Measurements from ENCODE around the gene EHD4. TPM values are rescaled to one million over a fixed set of nuclear protein-coding genes. Genes with fewer than 3 reads are reported as not detected.

The EHD4 gene
- total RNA-seq, 1 donor from 2014 or later: 21.1 TPM

DNA sequence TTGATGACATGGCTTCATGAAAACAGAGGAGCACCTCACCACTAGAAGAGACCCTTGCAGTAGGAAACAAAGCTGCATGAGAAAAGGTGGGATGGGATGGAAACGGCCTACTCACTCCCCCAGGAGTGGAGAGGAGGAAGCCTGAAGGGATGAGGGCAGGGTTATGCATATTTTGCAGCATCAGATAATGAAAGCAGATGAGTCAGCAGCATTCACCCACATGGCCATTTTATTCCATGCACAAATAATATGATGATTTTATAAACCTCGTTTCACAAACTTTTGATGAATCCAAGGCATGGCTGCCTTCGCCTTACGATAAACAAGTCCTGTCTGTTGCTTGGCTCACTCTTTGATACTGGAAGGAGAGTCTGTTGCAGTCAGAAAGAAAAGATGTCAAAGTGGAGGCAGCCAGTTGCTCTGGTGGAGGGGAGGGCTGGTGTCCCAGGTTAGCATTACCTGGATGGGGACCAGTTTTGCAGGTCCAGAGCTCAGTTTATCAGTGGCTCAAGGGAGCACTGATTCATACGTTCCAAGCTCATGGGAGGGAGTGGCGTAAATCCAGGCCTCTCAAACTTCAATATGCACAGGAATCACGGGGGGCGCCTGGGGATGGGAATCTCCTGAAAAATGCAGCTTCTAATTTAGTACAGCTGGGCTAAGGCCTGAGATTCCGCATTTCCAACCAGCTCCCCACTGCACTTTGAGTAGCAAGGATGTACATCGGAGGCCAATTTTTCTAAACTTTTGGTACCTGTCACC, 9.2 kb upstream of the EHD4 start:
- TF ChIP-seq, protein P1, sequence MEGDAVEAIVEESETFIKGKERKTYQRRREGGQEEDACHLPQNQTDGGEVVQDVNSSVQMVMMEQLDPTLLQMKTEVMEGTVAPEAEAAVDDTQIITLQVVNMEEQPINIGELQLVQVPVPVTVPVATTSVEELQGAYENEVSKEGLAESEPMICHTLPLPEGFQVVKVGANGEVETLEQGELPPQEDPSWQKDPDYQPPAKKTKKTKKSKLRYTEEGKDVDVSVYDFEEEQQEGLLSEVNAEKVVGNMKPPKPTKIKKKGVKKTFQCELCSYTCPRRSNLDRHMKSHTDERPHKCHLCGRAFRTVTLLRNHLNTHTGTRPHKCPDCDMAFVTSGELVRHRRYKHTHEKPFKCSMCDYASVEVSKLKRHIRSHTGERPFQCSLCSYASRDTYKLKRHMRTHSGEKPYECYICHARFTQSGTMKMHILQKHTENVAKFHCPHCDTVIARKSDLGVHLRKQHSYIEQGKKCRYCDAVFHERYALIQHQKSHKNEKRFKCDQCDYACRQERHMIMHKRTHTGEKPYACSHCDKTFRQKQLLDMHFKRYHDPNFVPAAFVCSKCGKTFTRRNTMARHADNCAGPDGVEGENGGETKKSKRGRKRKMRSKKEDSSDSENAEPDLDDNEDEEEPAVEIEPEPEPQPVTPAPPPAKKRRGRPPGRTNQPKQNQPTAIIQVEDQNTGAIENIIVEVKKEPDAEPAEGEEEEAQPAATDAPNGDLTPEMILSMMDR (IDR thresholded peaks at IDR 0.05; ENCODE audit: insufficient read depth, low read length, severe bottlenecking): no peak
- no peaks in the 10 kb centered on the region for H3K36me3 ChIP-seq (ENCODE audit: control insufficient read depth, insufficient read depth, low read length)
- FAIRE-seq (peak; percentile 28), DNase-seq (ENCODE audit: low read depth) (no peak)
- H3K27me3 ChIP-seq (ENCODE audit: control insufficient read depth, insufficient read depth, low read length): no peaks in the 10 kb centered on the region
- H3K4me3 ChIP-seq (ENCODE audit: low read depth, low read length): no peak overlapping the region

DNA sequence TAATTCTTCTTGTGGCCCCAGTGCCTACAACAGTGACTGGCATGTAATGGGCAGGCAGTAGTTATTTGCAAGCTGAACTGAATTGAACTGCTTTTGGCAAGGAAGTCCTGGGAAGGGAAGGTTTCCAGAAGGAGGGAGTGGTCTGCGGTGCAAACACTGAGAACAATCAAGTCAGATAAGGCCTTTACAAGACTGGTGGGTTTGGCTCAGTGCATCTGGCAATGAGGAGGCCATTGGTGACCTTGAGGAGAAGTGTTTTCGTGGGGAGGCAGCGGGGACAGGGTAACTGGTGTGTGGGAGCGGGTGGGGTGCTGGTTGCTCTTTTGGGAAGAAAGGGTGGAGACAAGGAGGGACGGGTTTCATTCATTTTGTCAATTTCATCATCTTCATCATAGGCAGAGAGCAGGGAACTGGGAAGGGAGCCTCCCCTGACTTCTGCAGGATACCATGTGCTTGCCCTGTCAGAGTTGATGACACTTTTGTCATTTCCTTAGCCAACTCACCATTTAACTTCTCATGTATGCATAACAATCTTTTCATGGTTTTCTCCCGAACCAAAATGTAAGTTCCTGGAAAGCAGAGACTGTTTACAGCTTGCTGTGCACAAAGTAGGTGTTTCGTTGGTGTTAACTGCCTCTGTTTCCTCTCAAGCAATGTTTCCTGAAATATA, 8.4 kb upstream of the EHD4 start:
- DNase-seq (ENCODE audit: low read depth): no peak
- no peak overlapping the region for H3K4me3 ChIP-seq (ENCODE audit: low read depth, low read length)
- peak; percentile 18 for FAIRE-seq
- H3K36me3 ChIP-seq (ENCODE audit: control insufficient read depth, insufficient read depth, low read length): no peaks in the 10 kb centered on the region
- no peaks in the 10 kb centered on the region for H3K27me3 ChIP-seq (ENCODE audit: control insufficient read depth, insufficient read depth, low read length)
- TF ChIP-seq, protein P1 (IDR thresholded peaks at IDR 0.05; ENCODE audit: insufficient read depth, low read length, severe bottlenecking): no peak

DNA sequence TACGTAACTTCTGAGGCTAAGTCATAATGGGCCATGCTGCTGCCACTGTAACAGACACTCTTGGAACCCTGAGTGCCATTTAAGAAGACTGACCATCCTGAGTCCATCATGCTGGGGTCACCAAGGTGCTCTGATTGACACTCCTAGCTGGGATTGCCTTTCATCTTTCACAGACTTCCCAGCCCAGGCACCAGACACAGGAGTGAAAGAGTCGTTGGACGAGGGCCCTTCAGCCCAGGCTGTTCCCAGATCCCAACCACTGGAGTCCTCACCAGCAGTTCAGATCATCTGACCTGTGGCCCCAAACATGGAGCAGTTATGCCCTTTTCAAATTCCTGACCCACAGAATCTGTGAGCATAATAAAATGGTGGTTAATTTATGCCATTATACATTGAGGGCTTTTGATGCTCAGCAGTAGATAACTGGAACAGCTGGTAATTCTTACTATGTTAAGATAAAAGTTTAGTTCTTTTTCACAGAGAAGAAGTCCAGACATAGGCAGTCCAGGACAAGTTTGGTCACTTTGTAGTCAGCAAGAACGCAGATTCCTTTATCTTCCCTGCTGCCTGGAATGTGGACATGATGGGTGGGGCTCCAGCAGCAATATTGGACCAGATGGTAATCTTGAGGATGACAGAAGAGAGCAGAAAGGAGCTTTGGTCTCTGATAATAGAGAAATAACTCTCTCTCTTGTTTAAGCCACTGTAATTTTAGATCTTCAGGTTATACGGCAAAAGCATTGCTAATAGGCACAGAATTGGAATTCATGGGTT, 7.3 kb upstream of the EHD4 start:
- Histone ChIP-seq H3K36me3 (ENCODE audit: control insufficient read depth, insufficient read depth, low read length) (no peaks in the 10 kb centered on the region), H3K4me3 (ENCODE audit: low read depth, low read length) (no peak overlapping the region), H3K27me3 (ENCODE audit: control insufficient read depth, insufficient read depth, low read length) (no peaks in the 10 kb centered on the region)
- DNase-seq (ENCODE audit: low read depth) (peak; percentile 32), FAIRE-seq (no peak)
- TF ChIP-seq, protein P1 (IDR thresholded peaks at IDR 0.05; ENCODE audit: insufficient read depth, low read length, severe bottlenecking): no peak

DNA sequence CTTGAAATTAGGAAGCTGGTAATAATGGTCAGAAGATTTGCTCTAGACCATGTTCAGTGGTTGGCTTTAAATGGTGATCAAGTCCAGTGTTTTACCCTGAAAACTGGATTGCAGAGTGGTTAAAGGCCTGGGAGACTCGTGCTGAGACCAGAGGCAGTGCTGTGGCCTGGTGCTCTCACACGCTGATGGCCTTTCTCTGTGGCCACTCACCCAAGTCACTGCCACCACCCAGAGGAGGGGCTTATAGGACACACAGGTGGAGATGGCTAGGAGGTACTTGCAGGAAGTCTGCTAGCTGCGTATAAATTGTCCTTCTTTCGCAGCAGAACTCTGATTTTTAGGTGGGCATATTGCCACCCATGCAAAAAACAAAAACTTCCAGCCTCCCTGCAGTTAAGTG, 6.2 kb upstream of the EHD4 start:
- TF ChIP-seq, protein P1 (IDR thresholded peaks at IDR 0.05; ENCODE audit: insufficient read depth, low read length, severe bottlenecking): no peak
- Histone ChIP-seq H3K27me3 (ENCODE audit: control insufficient read depth, insufficient read depth, low read length) (no peaks in the 10 kb centered on the region), H3K36me3 (ENCODE audit: control insufficient read depth, insufficient read depth, low read length) (no peaks in the 10 kb centered on the region), H3K4me3 (ENCODE audit: low read depth, low read length) (no peak overlapping the region)
- DNase-seq (ENCODE audit: low read depth) (no peak), FAIRE-seq (no peak)

DNA sequence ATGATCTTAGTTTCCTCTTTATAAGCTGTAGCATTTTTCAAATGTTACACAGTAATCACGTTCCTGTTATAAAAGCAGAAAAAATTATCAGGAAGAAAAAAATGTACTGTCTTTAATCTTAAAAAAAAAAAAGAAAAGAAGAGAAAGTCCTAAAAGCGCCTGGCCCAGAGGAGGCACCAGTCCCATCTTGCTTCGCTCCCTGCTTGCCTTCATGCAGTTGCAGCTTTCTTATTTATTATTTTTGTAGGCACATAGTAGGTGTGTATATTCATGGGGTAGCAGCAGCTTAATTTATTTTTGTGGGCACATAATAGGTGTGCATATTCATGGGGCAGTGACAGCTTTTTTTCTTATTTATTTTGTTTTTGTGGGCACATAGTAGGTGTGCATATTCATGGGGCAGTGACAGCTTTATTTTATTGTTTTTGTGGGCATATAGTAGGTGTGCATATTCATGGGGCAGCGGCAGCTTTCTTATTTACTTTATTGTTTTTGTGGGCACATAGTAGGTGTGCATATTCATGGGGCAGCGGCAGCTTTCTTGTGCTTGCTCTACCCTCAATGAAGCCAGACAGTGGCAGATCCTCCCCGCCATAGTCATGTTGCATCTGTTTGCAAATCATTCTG, 5.5 kb upstream of the EHD4 start:
- FAIRE-seq (no peak), DNase-seq (ENCODE audit: low read depth) (no peak)
- no peak overlapping the region for H3K4me3 ChIP-seq (ENCODE audit: low read depth, low read length)
- TF ChIP-seq, protein P1 (IDR thresholded peaks at IDR 0.05; ENCODE audit: insufficient read depth, low read length, severe bottlenecking): no peak
- no peaks in the 10 kb centered on the region for H3K27me3 ChIP-seq (ENCODE audit: control insufficient read depth, insufficient read depth, low read length)
- H3K36me3 ChIP-seq (ENCODE audit: control insufficient read depth, insufficient read depth, low read length): no peaks in the 10 kb centered on the region
